GM23338 (cell line): ENCODE results near the gene SLC5A4. TPM values are rescaled to one million over a fixed set of nuclear protein-coding genes. Genes with fewer than 3 reads are reported as not detected.

Experiments used
- ATAC-seq: fragments of 200-7000 bp; cut with Tn5 transposase; 3 replicates; pipeline ENCODE4 v1.9.1; 2020
- DNase-seq: peaks from one replicate; pipeline ENCODE4 v3.0.0-alpha.2; 2015; ENCODE audit warnings: low spot score
- H2AFZ ChIP-seq: fragments of 200-600 bp; sonication (generic); 2 replicates; pipeline ENCODE4 v1.8.0; 2016; ENCODE audit warnings: antibody characterized with exemption, mild to moderate bottlenecking, moderate library complexity
- H3F3A ChIP-seq: fragments of 200-600 bp; sonication (generic); replicated peaks from 2 replicates; pipeline ENCODE4 v1.8.0; 2017; ENCODE audit warnings: antibody characterized with exemption, mixed run types, low read depth
- H3K27ac ChIP-seq: fragments of 200-600 bp; sonication (generic); 2 replicates; pipeline ENCODE4 v1.6.1; 2016; ENCODE audit warnings: low read depth
- H3K27me3 ChIP-seq: fragments of 200-600 bp; sonication (generic); 2 replicates; pipeline ENCODE4 v1.8.0; 2016; ENCODE audit warnings: mild to moderate bottlenecking, mixed run types, moderate library complexity; ENCODE audit not compliant: insufficient read depth
- H3K36me3 ChIP-seq: fragments of 200-600 bp; sonication (generic); 2 replicates; pipeline ENCODE4 v1.8.0; 2016; ENCODE audit warnings: mild to moderate bottlenecking; ENCODE audit not compliant: insufficient read depth
- H3K4me1 ChIP-seq: fragments of 200-600 bp; sonication (generic); 2 replicates; pipeline ENCODE4 v1.8.0; 2016; ENCODE audit warnings: mild to moderate bottlenecking, moderate library complexity; ENCODE audit not compliant: insufficient read depth
- H3K4me2 ChIP-seq: fragments of 200-600 bp; sonication (generic); 2 replicates; pipeline ENCODE4 v1.7.1; 2017; ENCODE audit warnings: mixed run types
- H3K4me3 ChIP-seq: fragments of 200-600 bp; sonication (generic); 2 replicates; pipeline ENCODE4 v1.6.1; 2016; ENCODE audit warnings: mixed run types
- H3K79me2 ChIP-seq: fragments of 200-600 bp; sonication (generic); replicated peaks from 2 replicates; pipeline ENCODE4 v1.8.0; 2017; ENCODE audit warnings: mild to moderate bottlenecking; ENCODE audit not compliant: insufficient read depth
- H3K9me2 ChIP-seq: fragments of 200-600 bp; sonication (generic); 2 replicates; pipeline ENCODE4 v1.8.0; 2017; ENCODE audit not compliant: insufficient read depth
- H4K20me1 ChIP-seq: fragments of 200-600 bp; sonication (generic); replicated peaks from 2 replicates; pipeline ENCODE4 v1.8.0; 2017; ENCODE audit warnings: mild to moderate bottlenecking; ENCODE audit not compliant: insufficient read depth
- H3K27ac Mint-ChIP-seq: 2 replicates; pipeline ENCODE4 v1.8.0; 2020; ENCODE audit warnings: inconsistent platforms, mild to moderate bottlenecking, moderate library complexity, mixed read lengths
- H3K27me3 Mint-ChIP-seq: 3 replicates; pipeline ENCODE4 v1.8.0; 2022; ENCODE audit warnings: low read depth, mild to moderate bottlenecking, moderate library complexity, mixed read lengths, inconsistent platforms; ENCODE audit not compliant: insufficient read depth, poor library complexity
- H3K36me3 Mint-ChIP-seq: 3 replicates; pipeline ENCODE4 v1.8.0; 2021; ENCODE audit warnings: low read depth, mild to moderate bottlenecking, inconsistent platforms, moderate library complexity, mixed read lengths
- H3K4me1 Mint-ChIP-seq: 3 replicates; pipeline ENCODE4 v1.8.0; 2020; ENCODE audit warnings: mild to moderate bottlenecking, inconsistent platforms, mixed read lengths
- H3K4me3 Mint-ChIP-seq: 3 replicates; pipeline ENCODE4 v1.8.0; 2021; ENCODE audit warnings: moderate library complexity, mild to moderate bottlenecking, inconsistent platforms, mixed read lengths
- H3K9me3 Mint-ChIP-seq: 3 replicates; pipeline ENCODE4 v1.8.0; 2020; ENCODE audit warnings: moderate library complexity, mild to moderate bottlenecking, inconsistent platforms, mixed read lengths
- EZH2 ChIP-seq: fragments of 200-600 bp; sonication (generic); IDR thresholded peaks from one replicate; pipeline ENCODE4 v1.8.0; 2017; ENCODE audit warnings: antibody characterized with exemption, mild to moderate bottlenecking, low read depth; ENCODE audit not compliant: unreplicated experiment
- EZH2phosphoT487 ChIP-seq: fragments of 200-600 bp; sonication (generic); IDR thresholded peaks from one replicate; pipeline ENCODE4 v1.8.1; 2018; ENCODE audit warnings: antibody characterized with exemption; ENCODE audit not compliant: unreplicated experiment
- STAT1 ChIP-seq: IDR thresholded peaks from one replicate; pipeline ENCODE4 v1.6.1; 2016; ENCODE audit warnings: antibody characterized with exemption; ENCODE audit not compliant: unreplicated experiment
- polyA plus RNA-seq: library from polyadenylated mRNA; unstranded; fragments of >200 nt; fragmentation: Nextera tagmentation; extraction: Ambion mirVana; gene quantifications from 2 replicates; pipeline ENCODE4 v1.2.1, GENCODE V29; 2016
- total RNA-seq: library from RNA; depleted of rRNA; stranded (reverse); fragments of >200 nt; shearing (Covaris generic); gene quantifications from 2 replicates; pipeline ENCODE4 v1.2.3, GENCODE V29; 2014
- TF ChIP-seq, protein P1 (sequence below): fragments of 250-450 bp; sonication (Bioruptor Pico); IDR thresholded peaks from 2 replicates; pipeline ENCODE4 v1.5.0; 2020; ENCODE audit warnings: mild to moderate bottlenecking, moderate library complexity

Gene SLC5A4
- total and polyA plus RNA-seq, 2 experiments from 2014 or later, result 0.16 TPM; not detected in 1

DNA sequence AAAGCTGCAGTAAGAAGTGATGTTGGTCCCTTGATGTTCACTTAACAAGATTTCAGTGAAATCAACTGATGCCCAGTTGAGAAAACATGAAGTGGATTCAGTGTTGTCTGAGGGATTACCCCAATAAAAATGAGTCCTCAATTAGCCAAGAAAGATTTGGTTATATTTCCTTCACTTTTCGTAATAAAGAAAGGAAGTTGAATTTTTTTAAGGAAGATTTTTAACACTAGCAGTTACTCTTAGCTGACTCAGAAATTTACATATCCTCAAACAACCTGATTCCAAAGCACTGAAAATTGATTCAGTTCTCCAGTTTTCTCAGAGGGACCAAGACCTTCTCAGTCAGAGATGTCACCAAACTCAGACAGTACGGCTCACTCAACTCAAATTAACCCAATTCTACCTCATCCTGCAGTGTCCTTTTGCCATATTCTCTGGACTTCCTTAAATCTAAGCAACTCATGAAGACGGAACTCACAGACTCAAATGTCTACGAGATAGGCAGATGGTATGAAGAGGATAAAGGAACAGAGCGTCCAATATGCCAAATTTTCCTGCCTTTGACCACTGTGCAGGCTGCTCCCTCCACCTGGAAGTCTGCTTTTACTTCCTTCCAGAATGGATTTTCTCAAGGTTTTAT, 22.8 kb downstream of the SLC5A4 start (continued):
- TF ChIP-seq, protein P1, sequence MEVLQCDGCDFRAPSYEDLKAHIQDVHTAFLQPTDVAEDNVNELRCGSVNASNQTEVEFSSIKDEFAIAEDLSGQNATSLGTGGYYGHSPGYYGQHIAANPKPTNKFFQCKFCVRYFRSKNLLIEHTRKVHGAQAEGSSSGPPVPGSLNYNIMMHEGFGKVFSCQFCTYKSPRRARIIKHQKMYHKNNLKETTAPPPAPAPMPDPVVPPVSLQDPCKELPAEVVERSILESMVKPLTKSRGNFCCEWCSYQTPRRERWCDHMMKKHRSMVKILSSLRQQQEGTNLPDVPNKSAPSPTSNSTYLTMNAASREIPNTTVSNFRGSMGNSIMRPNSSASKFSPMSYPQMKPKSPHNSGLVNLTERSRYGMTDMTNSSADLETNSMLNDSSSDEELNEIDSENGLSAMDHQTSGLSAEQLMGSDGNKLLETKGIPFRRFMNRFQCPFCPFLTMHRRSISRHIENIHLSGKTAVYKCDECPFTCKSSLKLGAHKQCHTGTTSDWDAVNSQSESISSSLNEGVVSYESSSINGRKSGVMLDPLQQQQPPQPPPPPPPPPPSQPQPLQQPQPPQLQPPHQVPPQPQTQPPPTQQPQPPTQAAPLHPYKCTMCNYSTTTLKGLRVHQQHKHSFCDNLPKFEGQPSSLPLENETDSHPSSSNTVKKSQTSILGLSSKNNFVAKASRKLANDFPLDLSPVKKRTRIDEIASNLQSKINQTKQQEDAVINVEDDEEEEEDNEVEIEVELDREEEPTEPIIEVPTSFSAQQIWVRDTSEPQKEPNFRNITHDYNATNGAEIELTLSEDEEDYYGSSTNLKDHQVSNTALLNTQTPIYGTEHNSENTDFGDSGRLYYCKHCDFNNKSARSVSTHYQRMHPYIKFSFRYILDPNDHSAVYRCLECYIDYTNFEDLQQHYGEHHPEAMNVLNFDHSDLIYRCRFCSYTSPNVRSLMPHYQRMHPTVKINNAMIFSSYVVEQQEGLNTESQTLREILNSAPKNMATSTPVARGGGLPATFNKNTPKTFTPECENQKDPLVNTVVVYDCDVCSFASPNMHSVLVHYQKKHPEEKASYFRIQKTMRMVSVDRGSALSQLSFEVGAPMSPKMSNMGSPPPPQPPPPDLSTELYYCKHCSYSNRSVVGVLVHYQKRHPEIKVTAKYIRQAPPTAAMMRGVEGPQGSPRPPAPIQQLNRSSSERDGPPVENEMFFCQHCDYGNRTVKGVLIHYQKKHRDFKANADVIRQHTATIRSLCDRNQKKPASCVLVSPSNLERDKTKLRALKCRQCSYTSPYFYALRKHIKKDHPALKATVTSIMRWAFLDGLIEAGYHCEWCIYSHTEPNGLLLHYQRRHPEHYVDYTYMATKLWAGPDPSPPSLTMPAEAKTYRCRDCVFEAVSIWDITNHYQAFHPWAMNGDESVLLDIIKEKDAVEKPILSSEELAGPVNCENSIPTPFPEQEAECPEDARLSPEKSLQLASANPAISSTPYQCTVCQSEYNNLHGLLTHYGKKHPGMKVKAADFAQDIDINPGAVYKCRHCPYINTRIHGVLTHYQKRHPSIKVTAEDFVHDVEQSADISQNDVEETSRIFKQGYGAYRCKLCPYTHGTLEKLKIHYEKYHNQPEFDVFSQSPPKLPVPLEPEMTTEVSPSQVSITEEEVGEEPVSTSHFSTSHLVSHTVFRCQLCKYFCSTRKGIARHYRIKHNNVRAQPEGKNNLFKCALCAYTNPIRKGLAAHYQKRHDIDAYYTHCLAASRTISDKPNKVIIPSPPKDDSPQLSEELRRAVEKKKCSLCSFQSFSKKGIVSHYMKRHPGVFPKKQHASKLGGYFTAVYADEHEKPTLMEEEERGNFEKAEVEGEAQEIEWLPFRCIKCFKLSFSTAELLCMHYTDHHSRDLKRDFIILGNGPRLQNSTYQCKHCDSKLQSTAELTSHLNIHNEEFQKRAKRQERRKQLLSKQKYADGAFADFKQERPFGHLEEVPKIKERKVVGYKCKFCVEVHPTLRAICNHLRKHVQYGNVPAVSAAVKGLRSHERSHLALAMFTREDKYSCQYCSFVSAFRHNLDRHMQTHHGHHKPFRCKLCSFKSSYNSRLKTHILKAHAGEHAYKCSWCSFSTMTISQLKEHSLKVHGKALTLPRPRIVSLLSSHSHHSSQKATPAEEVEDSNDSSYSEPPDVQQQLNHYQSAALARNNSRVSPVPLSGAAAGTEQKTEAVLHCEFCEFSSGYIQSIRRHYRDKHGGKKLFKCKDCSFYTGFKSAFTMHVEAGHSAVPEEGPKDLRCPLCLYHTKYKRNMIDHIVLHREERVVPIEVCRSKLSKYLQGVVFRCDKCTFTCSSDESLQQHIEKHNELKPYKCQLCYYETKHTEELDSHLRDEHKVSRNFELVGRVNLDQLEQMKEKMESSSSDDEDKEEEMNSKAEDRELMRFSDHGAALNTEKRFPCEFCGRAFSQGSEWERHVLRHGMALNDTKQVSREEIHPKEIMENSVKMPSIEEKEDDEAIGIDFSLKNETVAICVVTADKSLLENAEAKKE (CRISPR knock-in tag), result no peak

- H3K36me3 Mint-ChIP-seq, result no peaks in the 10 kb centered on the region
- TF ChIP-seq STAT1 (no peak), EZH2phosphoT487 (no peak), EZH2 (no peak)
- H3K4me3 ChIP-seq, result no peak overlapping the region
- no peak overlapping the region for H2AFZ ChIP-seq
- 0 out of 2 replicates have a peak, but pooled peaks cover 7% of the 10 kb centered on the region for H3K9me2 ChIP-seq
- H3K27ac Mint-ChIP-seq, result no peak overlapping the region
- H3K27me3 Mint-ChIP-seq, result no peaks in the 10 kb centered on the region
- H4K20me1 ChIP-seq, result no peaks in the 10 kb centered on the region
- no peaks in the 10 kb centered on the region; the same call in 1 of the 2 replicates for H3K36me3 ChIP-seq
- H3K27me3 ChIP-seq, result no peaks in the 10 kb centered on the region
- no peaks in the 10 kb centered on the region for H3K4me1 ChIP-seq
- H3K79me2 ChIP-seq, result no peaks in the 10 kb centered on the region
- no peaks in the 10 kb centered on the region for H3F3A ChIP-seq
- DNase-seq (no peak), ATAC-seq (no peak)
- H3K9me3 Mint-ChIP-seq, result no peaks in the 10 kb centered on the region
- H3K4me1 Mint-ChIP-seq, result no peaks in the 10 kb centered on the region
- H3K4me2 ChIP-seq, result no peak overlapping the region
- H3K4me3 Mint-ChIP-seq, result no peak overlapping the region
- no peak overlapping the region for H3K27ac ChIP-seq
Measured at GRCh38 chr22:32226326-32227104, 28.6 kb downstream of the SLC5A4 start.
